Ectodermal cell (in vitro differentiated cells): ENCODE data around the gene CXorf66.
"Not testable (repeated sequence)": the region's sequence is repeated elsewhere in the genome, so short reads cannot be mapped to it uniquely, and the experiment has no call there.

Experiments
- H3K27ac ChIP-seq: 2 replicates; pipeline ENCODE4 v1.7.0; 2013; ENCODE audit warnings: mild to moderate bottlenecking, low read depth, low read length; ENCODE audit not compliant: insufficient read depth, poor library complexity, severe bottlenecking
- H3K27me3 ChIP-seq: 2 replicates; pipeline ENCODE4 v1.7.0; 2013; ENCODE audit warnings: mild to moderate bottlenecking, low read length; ENCODE audit not compliant: insufficient read depth, control insufficient read depth, poor library complexity, severe bottlenecking
- H3K36me3 ChIP-seq: one replicate; pipeline ENCODE4 v1.7.0; 2013; ENCODE audit warnings: low read length; ENCODE audit not compliant: control insufficient read depth, insufficient read depth
- H3K4me1 ChIP-seq: one replicate; pipeline ENCODE4 v1.7.0; 2013; ENCODE audit warnings: low read length; ENCODE audit not compliant: control insufficient read depth, insufficient read depth
- H3K4me3 ChIP-seq: 2 replicates; pipeline ENCODE4 v1.7.0; 2013; ENCODE audit warnings: low read depth, low read length, control low read depth; ENCODE audit not compliant: insufficient read depth
- H3K9me3 ChIP-seq: 2 replicates; pipeline ENCODE4 v1.7.0; 2013; ENCODE audit warnings: mild to moderate bottlenecking, low read length, moderate library complexity; ENCODE audit not compliant: control insufficient read depth
- WGBS, 2 experiments: methylation state at CpG; one replicate each; pipeline ENCODE4 v1.1.7; 2013; ENCODE audit warnings: missing lambda C conversion rate in 2 of 2; 5-methylcytosine and 5-hydroxymethylcytosine counted together

Gene CXorf66

GRCh38 chrX:139929876-139930275, 35.4 kb downstream of the CXorf66 start:
- H3K27ac ChIP-seq: no peak overlapping the region
- no peak overlapping the region for H3K4me3 ChIP-seq
- no peaks in the 10 kb centered on the region for H3K36me3 ChIP-seq
- no peaks in the 10 kb centered on the region for H3K27me3 ChIP-seq
- 76 to 79% methylated on average over 4 to 5 of the region's 5 CpGs for WGBS, 2 experiments
- no peaks in the 10 kb centered on the region for H3K4me1 ChIP-seq
- no peaks in the 10 kb centered on the region for H3K9me3 ChIP-seq

- H3K4me3 ChIP-seq: no peak overlapping the region
- 93 to 100% methylated on average over 4 to 6 of the region's 6 CpGs for WGBS, 2 experiments
- no peaks in the 10 kb centered on the region for H3K9me3 ChIP-seq
- no peaks in the 10 kb centered on the region for H3K36me3 ChIP-seq
- no peaks in the 10 kb centered on the region for H3K4me1 ChIP-seq
- H3K27ac ChIP-seq: no peak overlapping the region
- no peaks in the 10 kb centered on the region for H3K27me3 ChIP-seq
These were observed 40.6 kb downstream of the CXorf66 start for GRCh38 chrX:139924696-139925095.

GRCh38 chrX:139924069-139924695, 41.1 kb downstream of the CXorf66 start:
- H3K27me3 ChIP-seq: no peaks in the 10 kb centered on the region
- no peaks in the 10 kb centered on the region for H3K4me1 ChIP-seq
- H3K36me3 ChIP-seq: no peaks in the 10 kb centered on the region
- WGBS, 2 experiments: 59 to 73% methylated on average over 5 of the region's 5 CpGs
- no peaks in the 10 kb centered on the region for H3K9me3 ChIP-seq
- no peak overlapping the region for H3K4me3 ChIP-seq
- H3K27ac ChIP-seq: no peak overlapping the region

- 88 to 95% methylated on average over 5 of the region's 6 CpGs for WGBS, 2 experiments
- not testable (repeated sequence) for H3K27ac ChIP-seq, H3K27me3 ChIP-seq, H3K36me3 ChIP-seq, H3K9me3 ChIP-seq, H3K4me3 ChIP-seq, H3K4me1 ChIP-seq
These were observed 44.2 kb downstream of the CXorf66 start for GRCh38 chrX:139921142-139921541.

GRCh38 chrX:139920316-139920715, 45.0 kb downstream of the CXorf66 start:
- WGBS, 2 experiments: 90 to 100% methylated on average over 1 of the region's 1 CpG
- Histone ChIP-seq H3K4me1 (no peaks in the 10 kb centered on the region), H3K9me3 (no peaks in the 10 kb centered on the region), H3K36me3 (no peaks in the 10 kb centered on the region), H3K4me3 (no peak overlapping the region), H3K27ac (no peak overlapping the region), H3K27me3 (no peaks in the 10 kb centered on the region)

GRCh38 chrX:139914421-139914820, 50.9 kb downstream of the CXorf66 start:
- Histone ChIP-seq H3K4me3 (no peak overlapping the region), H3K36me3 (no peaks in the 10 kb centered on the region), H3K9me3 (no peaks in the 10 kb centered on the region), H3K27ac (no peak overlapping the region), H3K27me3 (no peaks in the 10 kb centered on the region), H3K4me1 (no peaks in the 10 kb centered on the region)
- 94 to 100% methylated on average over 1 of the region's 1 CpG for WGBS, 2 experiments

GRCh38 chrX:139909712-139910111, 55.6 kb downstream of the CXorf66 start:
- Histone ChIP-seq H3K27me3 (no peaks in the 10 kb centered on the region), H3K4me1 (no peaks in the 10 kb centered on the region), H3K4me3 (no peak overlapping the region), H3K9me3 (no peaks in the 10 kb centered on the region), H3K27ac (no peak overlapping the region), H3K36me3 (no peaks in the 10 kb centered on the region)
- WGBS, 2 experiments: 86 to 88% methylated on average over 1 to 2 of the region's 3 CpGs

GRCh38 chrX:139907078-139907477, 58.2 kb downstream of the CXorf66 start:
- H3K36me3 ChIP-seq: no peaks in the 10 kb centered on the region
- H3K27ac ChIP-seq: no peak overlapping the region
- no peaks in the 10 kb centered on the region for H3K9me3 ChIP-seq
- no peaks in the 10 kb centered on the region for H3K27me3 ChIP-seq
- H3K4me1 ChIP-seq: no peaks in the 10 kb centered on the region
- no peak overlapping the region for H3K4me3 ChIP-seq
- 92 to 93% methylated on average over 3 of the region's 3 CpGs for WGBS, 2 experiments

- Histone ChIP-seq H3K9me3 (no peaks in the 10 kb centered on the region), H3K27ac (no peak overlapping the region), H3K4me3 (no peak overlapping the region), H3K27me3 (no peaks in the 10 kb centered on the region), H3K36me3 (no peaks in the 10 kb centered on the region), H3K4me1 (no peaks in the 10 kb centered on the region)
- 98 to 100% methylated on average over 1 to 2 of the region's 2 CpGs for WGBS, 2 experiments
These were observed 59.6 kb downstream of the CXorf66 start for GRCh38 chrX:139905743-139906142.
